Lung (tissue), 12 donors: ENCODE measurements around the gene GPHA2. TPM values are rescaled to one million over a fixed set of nuclear protein-coding genes. Genes with fewer than 3 reads are reported as not detected.

Experiments
- ATAC-seq: fragments of 200-7000 bp; cut with Tn5 transposase; one replicate; pipeline ENCODE4 v1.9.1; 2020; ENCODE audit warnings: moderate number of reproducible peaks; ENCODE audit not compliant: insufficient read depth, low FRiP score
- DNase-seq, 3 donors: peaks; one replicate each; pipeline ENCODE4 v3.0.0-alpha.2; 2013 to 2017
- H3K27ac ChIP-seq, 2 donors: one replicate each; pipeline ENCODE4 v1.5.1; 2013; ENCODE audit warnings: mild to moderate bottlenecking in 2 of 2, moderate library complexity in 2 of 2, control low read depth in 1 of 2, inconsistent platforms in 1 of 2, low read depth in 1 of 2, low read length in 1 of 2
- H3K27me3 ChIP-seq, 3 donors: one replicate each; pipeline ENCODE4 v1.5.1; 2013; ENCODE audit warnings: low read length in 2 of 3; ENCODE audit not compliant: control insufficient read depth in 3 of 3, insufficient read depth in 3 of 3
- H3K36me3 ChIP-seq, 4 donors: one replicate each; pipeline ENCODE4 v1.5.1; 2013; ENCODE audit warnings: low read length in 4 of 4, mild to moderate bottlenecking in 1 of 4, moderate library complexity in 1 of 4; ENCODE audit not compliant: control insufficient read depth in 4 of 4, insufficient read depth in 4 of 4
- H3K4me1 ChIP-seq, 5 donors: one replicate each; pipeline ENCODE4 v1.5.1; 2013; ENCODE audit warnings: low read length in 5 of 5, mild to moderate bottlenecking in 2 of 5, moderate library complexity in 1 of 5; ENCODE audit not compliant: control insufficient read depth in 5 of 5, insufficient read depth in 5 of 5
- H3K4me3 ChIP-seq: one replicate; pipeline ENCODE4 v1.5.1; 2013; ENCODE audit warnings: mild to moderate bottlenecking, control low read depth, moderate library complexity
- H3K9ac ChIP-seq, 2 donors: one replicate each; pipeline ENCODE4 v1.5.1; 2013; ENCODE audit warnings: low read length in 2 of 2, control low read depth in 1 of 2; ENCODE audit not compliant: insufficient read depth in 1 of 2
- H3K9me3 ChIP-seq, 4 donors: one replicate each; pipeline ENCODE4 v1.5.1; 2013; ENCODE audit warnings: low read length in 3 of 4, mild to moderate bottlenecking in 1 of 4, moderate library complexity in 1 of 4; ENCODE audit not compliant: control insufficient read depth in 4 of 4, insufficient read depth in 3 of 4
- WGBS, 2 donors: extraction: QIAGEN DNeasy Blood & Tissue Kit; methylation state at CpG; one replicate each; pipeline ENCODE4 v1.1.7; 2013; 5-methylcytosine and 5-hydroxymethylcytosine counted together
- polyA plus RNA-seq, 2 donors: library from polyadenylated mRNA; stranded (reverse); fragments of 200-250 nt; gene quantifications; one replicate each; pipeline ENCODE4 v1.2.1, GENCODE V29; 2013
- total RNA-seq, 2 donors: library from RNA; depleted of rRNA in 1 of 2; stranded (reverse); fragments of >200 nt in 1 of 2; gene quantifications; one replicate each; pipeline ENCODE4 v1.2.1, GENCODE V29; 2014 to 2021
- TF ChIP-seq, protein P1 (sequence below): IDR thresholded peaks from 2 replicates; pipeline ENCODE4 v1.5.1; 2012; ENCODE audit warnings: mild to moderate bottlenecking; ENCODE audit errors: control extremely low read depth, extremely low read depth
- donor health status: control.
- donor health status: control.
- donor health status: Bipolar disorder and iron deficiency.
- donor health status: healthy.
- donor health status: DM: yes; HTN: yes; CAD: no.

The GPHA2 gene
- total and polyA plus RNA-seq, 4 donors, result 0.19 TPM; not detected in 3

DNA sequence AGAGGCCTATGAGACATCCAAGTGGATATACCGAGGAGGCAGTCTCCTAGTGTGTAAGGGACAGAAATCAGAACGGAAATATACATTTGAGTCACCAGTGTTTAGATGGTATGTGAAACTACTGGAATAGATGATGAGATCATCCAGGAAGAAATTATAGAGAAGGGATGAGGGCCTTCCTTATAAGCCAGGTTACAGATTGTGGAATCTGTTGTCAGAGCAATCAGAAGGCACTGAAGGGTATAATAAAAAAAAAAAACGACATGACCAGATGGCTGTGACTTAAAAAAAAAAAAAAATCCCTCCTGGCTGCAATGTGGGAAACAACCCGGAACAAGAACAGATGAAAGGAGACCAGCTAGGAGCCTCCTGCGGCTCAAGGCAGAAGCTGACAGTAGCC, 33.5 kb upstream of the GPHA2 start:
- Histone ChIP-seq H3K4me3 (no peak overlapping the region), H3K9me3 (no peaks in the 10 kb centered on the region), H3K4me1 (peaks cover 0 to 5% (median 0%) of the 10 kb centered on the region in 5 donors), H3K27ac (no peak overlapping the region), H3K36me3 (no peaks in the 10 kb centered on the region), H3K9ac (no peak overlapping the region), H3K27me3 (peaks cover 0 to 4% (median 2%) of the 10 kb centered on the region in 3 donors)
- TF ChIP-seq, protein P1, sequence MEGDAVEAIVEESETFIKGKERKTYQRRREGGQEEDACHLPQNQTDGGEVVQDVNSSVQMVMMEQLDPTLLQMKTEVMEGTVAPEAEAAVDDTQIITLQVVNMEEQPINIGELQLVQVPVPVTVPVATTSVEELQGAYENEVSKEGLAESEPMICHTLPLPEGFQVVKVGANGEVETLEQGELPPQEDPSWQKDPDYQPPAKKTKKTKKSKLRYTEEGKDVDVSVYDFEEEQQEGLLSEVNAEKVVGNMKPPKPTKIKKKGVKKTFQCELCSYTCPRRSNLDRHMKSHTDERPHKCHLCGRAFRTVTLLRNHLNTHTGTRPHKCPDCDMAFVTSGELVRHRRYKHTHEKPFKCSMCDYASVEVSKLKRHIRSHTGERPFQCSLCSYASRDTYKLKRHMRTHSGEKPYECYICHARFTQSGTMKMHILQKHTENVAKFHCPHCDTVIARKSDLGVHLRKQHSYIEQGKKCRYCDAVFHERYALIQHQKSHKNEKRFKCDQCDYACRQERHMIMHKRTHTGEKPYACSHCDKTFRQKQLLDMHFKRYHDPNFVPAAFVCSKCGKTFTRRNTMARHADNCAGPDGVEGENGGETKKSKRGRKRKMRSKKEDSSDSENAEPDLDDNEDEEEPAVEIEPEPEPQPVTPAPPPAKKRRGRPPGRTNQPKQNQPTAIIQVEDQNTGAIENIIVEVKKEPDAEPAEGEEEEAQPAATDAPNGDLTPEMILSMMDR, result no peak
- no peak for DNase-seq
- WGBS, 2 donors, result 58 to 68% methylated on average over 5 of the region's 5 CpGs
- ATAC-seq, result no peak

DNA sequence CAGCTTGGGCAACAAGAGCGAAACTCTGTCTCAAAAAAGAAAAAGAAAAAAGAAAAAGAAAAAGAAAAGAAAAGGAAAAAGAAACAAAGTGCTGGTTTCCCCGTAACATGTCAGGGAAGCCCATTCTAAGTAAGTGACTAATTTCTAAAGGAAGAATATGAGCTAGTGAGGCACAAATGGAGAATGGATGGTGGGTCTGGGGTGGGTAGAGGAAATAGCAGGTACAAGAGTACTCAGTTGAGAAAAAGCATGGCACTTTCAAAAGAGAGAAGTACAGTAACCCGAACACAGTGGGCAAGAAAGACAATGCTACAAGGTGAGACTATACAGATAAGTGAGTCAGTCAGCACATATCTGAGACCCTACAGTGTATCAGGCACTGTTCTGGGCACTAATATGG, 31.7 kb upstream of the GPHA2 start:
- Histone ChIP-seq H3K27me3 (peaks cover 0 to 4% (median 2%) of the 10 kb centered on the region in 3 donors), H3K9ac (no peak overlapping the region), H3K27ac (no peak overlapping the region), H3K4me1 (peaks cover 0 to 5% (median 0%) of the 10 kb centered on the region in 5 donors), H3K9me3 (no peaks in the 10 kb centered on the region), H3K4me3 (no peak overlapping the region), H3K36me3 (no peaks in the 10 kb centered on the region)
- no peak for ATAC-seq
- 89 to 94% methylated on average over 3 of the region's 3 CpGs for WGBS, 2 donors
- TF ChIP-seq, protein P1, result no peak
- no peak for DNase-seq

DNA sequence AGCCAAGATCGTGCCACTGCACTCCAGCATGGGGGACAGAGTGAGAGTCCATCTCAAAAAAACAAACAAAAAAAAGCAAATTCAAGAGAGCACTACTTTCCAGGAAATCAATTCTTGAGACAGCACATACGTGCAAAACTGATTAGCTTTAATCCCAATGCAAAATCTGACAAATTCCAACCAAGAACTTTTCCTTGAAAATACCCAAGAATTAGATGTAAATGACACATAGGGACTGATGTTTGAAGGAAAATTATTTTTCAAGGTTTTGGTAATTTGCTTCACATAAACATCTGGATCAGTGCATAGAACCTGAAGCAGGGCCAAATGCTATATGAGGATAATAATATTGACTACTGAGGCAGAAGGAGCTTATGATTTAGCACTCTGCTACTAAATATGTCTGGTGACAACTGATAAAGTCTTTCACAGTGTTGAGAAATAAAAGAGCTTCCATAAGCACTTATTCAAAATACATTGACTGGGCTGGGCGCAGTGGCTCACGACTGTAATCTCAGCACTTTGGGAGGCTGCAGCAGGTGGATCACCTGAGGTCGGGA, 27.5 kb upstream of the GPHA2 start:
- WGBS, 2 donors, result 85 to 93% methylated on average over 5 of the region's 5 CpGs
- TF ChIP-seq, protein P1, result no peak
- Histone ChIP-seq H3K4me3 (no peak overlapping the region), H3K27me3 (no peaks in the 10 kb centered on the region), H3K9me3 (no peaks in the 10 kb centered on the region), H3K27ac (no peak overlapping the region), H3K9ac (no peak overlapping the region), H3K4me1 (no peaks in the 10 kb centered on the region), H3K36me3 (no peaks in the 10 kb centered on the region)
- DNase-seq (no peak), ATAC-seq (no peak)

DNA sequence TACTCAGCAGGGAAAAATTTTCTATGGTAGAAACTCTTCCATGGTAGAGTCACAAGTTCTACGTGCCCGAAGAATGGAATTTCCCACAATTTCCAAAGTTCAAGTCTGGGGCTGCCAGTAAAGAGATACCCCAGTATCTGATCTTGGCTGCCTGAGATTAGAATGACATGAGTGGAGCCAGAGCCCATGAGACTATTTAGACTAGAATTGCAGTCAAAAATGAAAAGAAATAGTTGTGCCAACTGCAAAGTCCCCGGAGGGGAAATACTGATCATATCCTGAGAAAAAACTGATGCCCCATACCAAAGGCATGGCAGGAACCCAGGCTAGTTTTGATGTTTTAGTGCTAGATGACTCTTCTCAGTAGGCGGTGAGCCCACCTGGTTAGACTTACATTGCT, 25.0 kb upstream of the GPHA2 start:
- H3K4me3 ChIP-seq, result no peak overlapping the region
- DNase-seq, result no peak
- ATAC-seq, result no peak
- 62 to 79% methylated on average over 4 of the region's 4 CpGs for WGBS, 2 donors
- no peak overlapping the region for H3K27ac ChIP-seq
- H3K9me3 ChIP-seq, result no peaks in the 10 kb centered on the region
- no peaks in the 10 kb centered on the region for H3K36me3 ChIP-seq
- no peaks in the 10 kb centered on the region for H3K27me3 ChIP-seq
- TF ChIP-seq, protein P1, result no peak
- no peak overlapping the region for H3K9ac ChIP-seq
- no peaks in the 10 kb centered on the region for H3K4me1 ChIP-seq
